Prostate gland (tissue), 2 donors: ENCODE results near the gene ZNF710.

ENCODE experiments used
- POLR2A ChIP-seq: fragments of 450-650 bp; IDR thresholded peaks from one replicate; pipeline ENCODE4 v1.6.1; 2016; ENCODE audit warnings: antibody characterized with exemption, mild to moderate bottlenecking
- TF ChIP-seq, protein P1 (sequence below), 4 experiments: fragments of 200-600 bp in 2 of 4; fragments of 450-650 bp in 2 of 4; sonication (generic) in 2 of 4; IDR thresholded peaks; 1 replicate in 3 of 4; 2 replicates in 1 of 4; pipeline ENCODE4 v1.5.1; 2016 to 2019; ENCODE audit warnings: antibody characterized with exemption in 4 of 4, mild to moderate bottlenecking in 2 of 4, moderate library complexity in 2 of 4

DNA sequence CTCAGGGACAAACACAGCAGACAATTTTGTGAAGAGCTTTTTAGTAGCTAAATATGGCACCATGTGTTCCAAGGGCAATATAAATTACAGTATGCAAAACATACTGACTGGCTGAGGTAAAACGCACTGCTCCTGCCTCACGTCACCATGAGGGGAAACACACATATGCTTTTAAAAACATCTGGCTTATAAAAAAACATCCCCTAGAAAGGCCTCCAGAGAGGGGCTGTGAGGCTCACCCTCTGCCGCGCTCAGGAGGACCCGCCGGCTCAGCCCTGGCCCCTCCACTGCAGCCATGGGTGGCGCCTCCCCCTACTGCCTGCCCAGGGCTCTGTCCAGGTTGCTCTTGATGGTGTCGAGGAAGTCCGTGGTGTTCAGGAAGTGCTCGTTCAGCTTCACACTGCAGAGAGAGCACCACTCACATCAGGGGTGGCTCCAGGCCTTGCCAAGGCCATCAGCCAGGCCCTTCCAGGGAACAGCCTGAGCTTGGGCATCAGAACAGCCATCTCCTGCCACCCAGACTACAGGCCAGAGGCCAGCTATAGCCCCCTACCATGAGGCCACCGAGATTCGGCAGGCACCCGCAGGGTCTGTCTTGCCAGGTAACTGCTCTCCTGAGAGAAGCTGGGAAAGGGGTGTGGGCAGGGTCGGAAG is 83.0 kb downstream of the ZNF710 start:
- TF ChIP-seq, protein P1, sequence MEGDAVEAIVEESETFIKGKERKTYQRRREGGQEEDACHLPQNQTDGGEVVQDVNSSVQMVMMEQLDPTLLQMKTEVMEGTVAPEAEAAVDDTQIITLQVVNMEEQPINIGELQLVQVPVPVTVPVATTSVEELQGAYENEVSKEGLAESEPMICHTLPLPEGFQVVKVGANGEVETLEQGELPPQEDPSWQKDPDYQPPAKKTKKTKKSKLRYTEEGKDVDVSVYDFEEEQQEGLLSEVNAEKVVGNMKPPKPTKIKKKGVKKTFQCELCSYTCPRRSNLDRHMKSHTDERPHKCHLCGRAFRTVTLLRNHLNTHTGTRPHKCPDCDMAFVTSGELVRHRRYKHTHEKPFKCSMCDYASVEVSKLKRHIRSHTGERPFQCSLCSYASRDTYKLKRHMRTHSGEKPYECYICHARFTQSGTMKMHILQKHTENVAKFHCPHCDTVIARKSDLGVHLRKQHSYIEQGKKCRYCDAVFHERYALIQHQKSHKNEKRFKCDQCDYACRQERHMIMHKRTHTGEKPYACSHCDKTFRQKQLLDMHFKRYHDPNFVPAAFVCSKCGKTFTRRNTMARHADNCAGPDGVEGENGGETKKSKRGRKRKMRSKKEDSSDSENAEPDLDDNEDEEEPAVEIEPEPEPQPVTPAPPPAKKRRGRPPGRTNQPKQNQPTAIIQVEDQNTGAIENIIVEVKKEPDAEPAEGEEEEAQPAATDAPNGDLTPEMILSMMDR (IDR thresholded peaks at IDR 0.05), result no peak
- no peak for TF ChIP-seq POLR2A
